GM12878 (cell line): ENCODE measurements around the gene RASIP1. TPM values are rescaled to one million over a fixed set of nuclear protein-coding genes. Genes with fewer than 3 reads are reported as not detected.

Experiments used
- ATAC-seq: fragments of 200-7000 bp; cut with Tn5 transposase; 3 replicates; pipeline ENCODE4 v1.9.1; 2020; ENCODE audit warnings: mild to moderate bottlenecking, moderate library complexity
- BruUV-seq: library from RNA; stranded (reverse); fragments of 400-500 nt; replicated peaks from 2 replicates; lab custom pipeline; 2021; lab: Mats Ljungman, UMichigan
- CTCF ChIA-PET: fragments of 300-600 bp; sonication (Branson Sonifier 250); formaldehyde crosslinking; extraction: SDS; loops from one replicate; lab custom pipeline; 2021; ENCODE audit warnings: inconsistent platforms; lab: Yijun Ruan, JAX
- POLR2A ChIA-PET: fragments of 350-600 bp; formaldehyde crosslinking; extraction: SDS; loops from one replicate; lab custom pipeline; 2021; ENCODE audit warnings: inconsistent platforms; lab: Charles Lee
- RAD21 ChIA-PET: fragments of 300-600 bp; sonication (Branson Sonifier 250); formaldehyde crosslinking; loops from one replicate; lab custom pipeline; 2023; ENCODE audit warnings: antibody characterized with exemption; ENCODE audit not compliant: unreplicated experiment; lab: Charles Lee
- SMC1A ChIA-PET: fragments of 300-600 bp; sonication (Branson Sonifier 250); formaldehyde crosslinking; loops from one replicate; lab custom pipeline; 2023; ENCODE audit not compliant: unreplicated experiment, uncharacterized antibody; lab: Charles Lee
- DNase-seq: peaks from one replicate; pipeline ENCODE4 v3.0.0-alpha.2; 2011; ENCODE audit warnings: low read depth, low spot score
- FAIRE-seq: peaks from 3 replicates; lab custom pipeline; 2011; peaks lifted over from hg19 to GRCh38; lab: Jason Lieb, UNC
- H2AFZ ChIP-seq: 2 replicates; pipeline ENCODE4 v1.6.0; 2011; ENCODE audit warnings: low read depth, low read length, control low read depth; ENCODE audit not compliant: control insufficient read depth
- H3K27ac ChIP-seq: 2 replicates; pipeline ENCODE4 v1.5.1; 2011; ENCODE audit warnings: control low read depth; ENCODE audit not compliant: control insufficient read depth, insufficient read depth
- H3K27me3 ChIP-seq, 2 experiments: replicated peaks in 1 of 2; 2 replicates each; pipeline versions ENCODE4 v1.6.0 to v1.6.1; 2011; ENCODE audit warnings: low read length in 1 of 2; ENCODE audit not compliant: control insufficient read depth in 2 of 2, insufficient read depth in 2 of 2
- H3K36me3 ChIP-seq, 2 experiments: 2 replicates each; pipeline ENCODE4 v1.5.1; 2011; ENCODE audit warnings: low read length in 1 of 2; ENCODE audit not compliant: control insufficient read depth in 2 of 2, insufficient read depth in 2 of 2
- H3K4me1 ChIP-seq: 2 replicates; pipeline ENCODE4 v1.6.1; 2011; ENCODE audit warnings: mild to moderate bottlenecking, low read length, moderate library complexity, mixed read lengths; ENCODE audit not compliant: control insufficient read depth, insufficient read depth
- H3K4me2 ChIP-seq: 2 replicates; pipeline ENCODE4 v1.6.0; 2011; ENCODE audit warnings: control low read depth; ENCODE audit not compliant: control insufficient read depth, insufficient read depth
- H3K4me3 ChIP-seq: fragments of 200-600 bp; sonication (generic); 2 replicates; pipeline ENCODE4 v1.5.1; 2016
- H3K79me2 ChIP-seq: 2 replicates; pipeline ENCODE4 v1.6.0; 2011; ENCODE audit warnings: low read length; ENCODE audit not compliant: control insufficient read depth, insufficient read depth
- H3K9ac ChIP-seq: 2 replicates; pipeline ENCODE4 v1.8.0; 2011; ENCODE audit warnings: low read length, control low read depth, mixed read lengths; ENCODE audit not compliant: control insufficient read depth, insufficient read depth
- H3K9me3 ChIP-seq: replicated peaks from 3 replicates; pipeline ENCODE4 v1.5.1; 2011; ENCODE audit warnings: mild to moderate bottlenecking, low read length; ENCODE audit not compliant: control insufficient read depth, insufficient read depth
- H4K20me1 ChIP-seq: 2 replicates; pipeline ENCODE4 v1.6.0; 2011; ENCODE audit not compliant: control insufficient read depth, insufficient read depth
- BHLHE40 ChIP-seq, 2 experiments: fragments of 450-650 bp in 1 of 2; IDR thresholded peaks; 2 replicates each; pipeline ENCODE4 v1.6.1; 2011 to 2017; ENCODE audit warnings: low read depth in 2 of 2, borderline replicate concordance in 1 of 2, improper control_type of control experiment in 1 of 2, low read length in 1 of 2, mild to moderate bottlenecking in 1 of 2
- NRF1 ChIP-seq: conservative IDR thresholded peaks from 2 replicates; pipeline ENCODE4 v1.6.1; 2011; ENCODE audit warnings: mild to moderate bottlenecking, low read depth, low read length, improper control_type of control experiment
- PML ChIP-seq: IDR thresholded peaks from 2 replicates; pipeline ENCODE4 v1.6.1; 2012; ENCODE audit warnings: low read length, inconsistent platforms
- RAD51 ChIP-seq: fragments of 450-650 bp; IDR thresholded peaks from 2 replicates; pipeline ENCODE4 v1.6.1; 2016; ENCODE audit warnings: moderate library complexity, mild to moderate bottlenecking, inconsistent platforms
- SP1 ChIP-seq: IDR thresholded peaks from one replicate; pipeline ENCODE4 v1.6.1; 2011; ENCODE audit warnings: low read depth, low read length
- SPI1 ChIP-seq: IDR thresholded peaks from 2 replicates; pipeline ENCODE4 v1.6.1; 2011; ENCODE audit warnings: low read depth, mild to moderate bottlenecking, low read length, moderate library complexity, borderline replicate concordance; ENCODE audit not compliant: insufficient read depth
- YY1 ChIP-seq: IDR thresholded peaks from 2 replicates; pipeline ENCODE4 v1.6.1; 2011; ENCODE audit warnings: low read depth, mild to moderate bottlenecking, low read length
- WGBS: methylation state at CpG from one replicate; pipeline ENCODE4 v1.1.6; 2016; ENCODE audit warnings: low lambda C conversion rate; ENCODE audit not compliant: insufficient replicate concordance, insufficient coverage; ENCODE audit errors: missing lambda C conversion rate; 5-methylcytosine and 5-hydroxymethylcytosine counted together
- in situ Hi-C: fragments of 300-500 bp; cut with MboI; formaldehyde crosslinking; loops from 9 replicates; pipeline ENCODE4 v1.14.3; 2018; ENCODE audit warnings: mixed read lengths
- intact Hi-C: fragments of 100-400 bp; cut with micrococcal nuclease; formaldehyde crosslinking; loops from one replicate; pipeline ENCODE4 v1.14.2; 2022; ENCODE audit not compliant: unreplicated experiment
- polyA plus RNA-seq, 11 experiments: library from polyadenylated mRNA; depleted of rRNA in 4 of 11; unstranded in 6 of 11; stranded (reverse) in 5 of 11; fragments of >200 nt; fragmentation: Nextera tagmentation in 4 of 11; fragmentation: Illumina TruSeq in 1 of 11; extraction: Ambion mirVana in 4 of 11; extraction: Trizol in 1 of 11; gene quantifications; 1 replicate in 1 of 11; 2 replicates in 10 of 11; pipeline versions ENCODE4 v1.2.1 to v1.2.3, GENCODE V29; 2011 to 2016; ENCODE audit warnings: inconsistent platforms in 2 of 11, missing spikeins in 2 of 11, low read depth in 1 of 11
- total RNA-seq, 4 experiments: library from RNA; depleted of rRNA in 3 of 4; stranded (reverse); fragments of >200 nt in 3 of 4; fragmentation: Illumina TruSeq in 1 of 4; extraction: Trizol in 1 of 4; gene quantifications; 2 replicates each; pipeline versions ENCODE4 v1.2.1 to v1.2.3, GENCODE V29; 2013 to 2021
- TF ChIP-seq, protein P1 (sequence below): IDR thresholded peaks from 2 replicates; pipeline ENCODE4 v1.6.1; 2011; ENCODE audit warnings: borderline replicate concordance, low read depth, mild to moderate bottlenecking, moderate library complexity, low read length; ENCODE audit not compliant: insufficient read depth, poor library complexity, severe bottlenecking

RASIP1 gene
- total and polyA plus RNA-seq, 10 of the 15 experiments (the other 5 are each of a cell fraction or from before 2014, with no cell fraction given): 0.08 TPM; not detected in 9

DNA sequence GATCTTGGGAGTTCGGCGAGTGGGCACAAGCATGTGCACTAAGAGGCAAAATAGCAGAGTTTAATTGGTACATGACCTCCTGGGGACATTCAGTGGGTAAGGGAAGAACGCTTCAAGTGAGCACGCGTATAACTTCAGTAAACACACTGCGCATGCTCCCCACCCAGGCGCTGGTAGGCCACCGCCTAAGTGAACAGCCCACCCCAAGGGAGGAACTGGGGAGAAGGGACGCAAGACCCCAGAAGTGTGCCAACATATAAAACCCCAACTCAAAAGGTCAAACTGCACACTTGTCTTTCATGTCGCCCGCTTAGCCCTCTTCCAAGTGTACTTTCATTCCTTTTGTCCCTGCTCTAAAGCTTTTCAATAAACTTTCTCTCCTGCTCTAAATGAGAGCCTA, 57.1 kb downstream of the RASIP1 start:
- ChIA-PET SMC1A (no interaction called here), POLR2A (interaction anchor here (0.6 kb wide), 1 partner anchor 444 kb away, joined by 4 read pairs; no protein-coding TSS in a partner anchor), RAD21 (no interaction called here), CTCF (interaction anchor here (0.8 kb wide), 1 partner anchor 37 kb away, joined by 3 read pairs; the partner anchor contains the start of gene CA11)
- no peak overlapping the region for H3K4me3 ChIP-seq
- no peaks in the 10 kb centered on the region for H3K9me3 ChIP-seq
- TF ChIP-seq NRF1 (0 out of 2 replicates have a peak, but pooled peaks have one; percentile 2), YY1 (no peak), RAD51 (no peak), BHLHE40 (IDR thresholded peaks at IDR 0.05; ENCODE audit: borderline replicate concordance in 1 of 2, low read depth in 2 of 2, low read length in 1 of 2) (0 out of 4 replicates have a peak, but pooled peaks of 1 of the 2 experiments have one; percentile 26), SP1 (no peak), SPI1 (peak; percentile 12; the same call in 1 of the 2 replicates), PML (no peak)
- TF ChIP-seq, protein P1, sequence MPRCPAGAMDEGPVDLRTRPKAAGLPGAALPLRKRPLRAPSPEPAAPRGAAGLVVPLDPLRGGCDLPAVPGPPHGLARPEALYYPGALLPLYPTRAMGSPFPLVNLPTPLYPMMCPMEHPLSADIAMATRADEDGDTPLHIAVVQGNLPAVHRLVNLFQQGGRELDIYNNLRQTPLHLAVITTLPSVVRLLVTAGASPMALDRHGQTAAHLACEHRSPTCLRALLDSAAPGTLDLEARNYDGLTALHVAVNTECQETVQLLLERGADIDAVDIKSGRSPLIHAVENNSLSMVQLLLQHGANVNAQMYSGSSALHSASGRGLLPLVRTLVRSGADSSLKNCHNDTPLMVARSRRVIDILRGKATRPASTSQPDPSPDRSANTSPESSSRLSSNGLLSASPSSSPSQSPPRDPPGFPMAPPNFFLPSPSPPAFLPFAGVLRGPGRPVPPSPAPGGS: no peak
- 73% methylated on average over 11 of the region's 11 CpGs for WGBS
- BruUV-seq: no TSS peak
- no peak overlapping the region for H3K9ac ChIP-seq
- ATAC-seq (no peak), FAIRE-seq (no peak), DNase-seq (no peak)
- peaks cover 3% of the 10 kb centered on the region; the same call in 1 of the 2 replicates for H3K4me1 ChIP-seq
- H4K20me1 ChIP-seq: no peaks in the 10 kb centered on the region
- no peak overlapping the region for H3K4me2 ChIP-seq
- no peaks in the 10 kb centered on the region; a peak in 1 of 4 replicates for H3K27me3 ChIP-seq
- in situ Hi-C loops (no loop called here), intact Hi-C loops (no loop called here)
- H2AFZ ChIP-seq: no peak overlapping the region; the same call in 1 of the 2 replicates
- H3K79me2 ChIP-seq: no peaks in the 10 kb centered on the region
- no peak overlapping the region for H3K27ac ChIP-seq
- no peaks in the 10 kb centered on the region for H3K36me3 ChIP-seq
